WTC11 (cell line): ENCODE data around the gene PPP2R1B. TPM values are rescaled to one million over a fixed set of nuclear protein-coding genes. Genes with fewer than 3 reads are reported as not detected.

Experiments
- ATAC-seq: fragments of 200-7000 bp; cut with Tn5 transposase; 2 replicates; pipeline ENCODE4 v1.10.0; 2021; ENCODE audit warnings: mild to moderate bottlenecking, moderate library complexity
- CTCF ChIA-PET: fragments of 300-600 bp; sonication (Branson Sonifier 250); formaldehyde crosslinking; loops from one replicate; lab custom pipeline; 2021; ENCODE audit warnings: antibody characterized with exemption; lab: Charles Lee
- POLR2A ChIA-PET: fragments of 350-600 bp; sonication (Branson Sonifier 250); formaldehyde crosslinking; loops from one replicate; lab custom pipeline; 2021; ENCODE audit warnings: antibody characterized with exemption; lab: Charles Lee
- DNase-seq: peaks from one replicate; pipeline ENCODE4 v3.0.0; 2021; ENCODE audit warnings: low spot score
- H3K27ac Mint-ChIP-seq: 2 replicates; pipeline ENCODE4 v1.8.0; 2021; ENCODE audit warnings: mixed read lengths
- H3K27me3 Mint-ChIP-seq: 2 replicates; pipeline ENCODE4 v1.8.0; 2021; ENCODE audit warnings: low read depth, mild to moderate bottlenecking, moderate library complexity, mixed read lengths
- H3K36me3 Mint-ChIP-seq: 2 replicates; pipeline ENCODE4 v1.8.0; 2021; ENCODE audit warnings: mixed read lengths
- H3K4me1 Mint-ChIP-seq: 2 replicates; pipeline ENCODE4 v1.8.0; 2022; ENCODE audit warnings: mixed read lengths
- H3K4me3 Mint-ChIP-seq: 2 replicates; pipeline ENCODE4 v1.8.0; 2021; ENCODE audit warnings: mild to moderate bottlenecking, moderate library complexity, mixed read lengths
- H3K9me3 Mint-ChIP-seq: 2 replicates; pipeline ENCODE4 v1.8.0; 2021; ENCODE audit warnings: mixed read lengths
- AFF4 ChIP-seq: sonication (generic); formaldehyde crosslinking; IDR thresholded peaks from 2 replicates; pipeline ENCODE4 v1.8.1; 2023; ENCODE audit warnings: mild to moderate bottlenecking, missing genetic modification reagents, borderline replicate concordance
- ATF1 ChIP-seq: sonication (generic); formaldehyde crosslinking; IDR thresholded peaks from 2 replicates; pipeline ENCODE4 v1.8.1; 2023; ENCODE audit warnings: mild to moderate bottlenecking, moderate library complexity, missing genetic modification reagents
- CBFB ChIP-seq: sonication (generic); formaldehyde crosslinking; IDR thresholded peaks from 2 replicates; pipeline ENCODE4 v1.8.1; 2022; ENCODE audit warnings: mild to moderate bottlenecking, low read depth, missing genetic modification reagents
- CDX4 ChIP-seq: fragments of 250-450 bp; sonication (Bioruptor Pico); IDR thresholded peaks from 2 replicates; pipeline ENCODE4 v1.9.0; 2021; ENCODE audit warnings: moderate library complexity, mild to moderate bottlenecking, inconsistent platforms, borderline replicate concordance
- CREM ChIP-seq: sonication (generic); formaldehyde crosslinking; IDR thresholded peaks from 2 replicates; pipeline ENCODE4 v1.8.1; 2022; ENCODE audit warnings: mild to moderate bottlenecking, missing genetic modification reagents, moderate library complexity
- E2F4 ChIP-seq: sonication (generic); formaldehyde crosslinking; IDR thresholded peaks from 2 replicates; pipeline ENCODE4 v1.8.1; 2022; ENCODE audit warnings: low read depth, mild to moderate bottlenecking, moderate library complexity, missing genetic modification reagents, borderline replicate concordance
- ESRRA ChIP-seq: sonication (generic); formaldehyde crosslinking; IDR thresholded peaks from 2 replicates; pipeline ENCODE4 v1.8.1; 2022; ENCODE audit warnings: mild to moderate bottlenecking, missing genetic modification reagents, borderline replicate concordance
- ETV6 ChIP-seq: sonication (generic); formaldehyde crosslinking; IDR thresholded peaks from 2 replicates; pipeline ENCODE4 v1.8.1; 2022; ENCODE audit warnings: mild to moderate bottlenecking, missing genetic modification reagents
- FOXJ3 ChIP-seq: sonication (generic); formaldehyde crosslinking; IDR thresholded peaks from 2 replicates; pipeline ENCODE4 v1.9.0; 2021; ENCODE audit warnings: missing genetic modification reagents, mild to moderate bottlenecking, borderline replicate concordance
- GTF2I ChIP-seq: fragments of 250-450 bp; sonication (Bioruptor Pico); conservative IDR thresholded peaks from 2 replicates; pipeline ENCODE4 v1.4.0; 2021; ENCODE audit warnings: mild to moderate bottlenecking
- HMGA2 ChIP-seq: fragments of 250-450 bp; sonication (Bioruptor Pico); IDR thresholded peaks from 2 replicates; pipeline ENCODE4 v1.4.0; 2021; ENCODE audit warnings: mild to moderate bottlenecking, moderate library complexity
- JAZF1 ChIP-seq: fragments of 250-450 bp; sonication (Bioruptor Pico); IDR thresholded peaks from 2 replicates; pipeline ENCODE4 v1.9.0; 2021; ENCODE audit warnings: moderate library complexity, mild to moderate bottlenecking, inconsistent platforms
- PRRX2 ChIP-seq: fragments of 250-450 bp; sonication (Bioruptor Pico); IDR thresholded peaks from 2 replicates; pipeline ENCODE4 v1.8.0; 2021; ENCODE audit warnings: mild to moderate bottlenecking
- RELA ChIP-seq: sonication (generic); formaldehyde crosslinking; IDR thresholded peaks from 2 replicates; pipeline ENCODE4 v1.8.1; 2022; ENCODE audit warnings: missing genetic modification reagents, mild to moderate bottlenecking, borderline replicate concordance
- TEAD1 ChIP-seq: sonication (generic); formaldehyde crosslinking; IDR thresholded peaks from 2 replicates; pipeline ENCODE4 v1.8.0; 2022; ENCODE audit warnings: mild to moderate bottlenecking, missing genetic modification reagents
- USF2 ChIP-seq: sonication (generic); formaldehyde crosslinking; IDR thresholded peaks from 2 replicates; pipeline ENCODE4 v1.8.1; 2023; ENCODE audit warnings: mild to moderate bottlenecking, missing genetic modification reagents, moderate library complexity
- ZBTB21 ChIP-seq: sonication (generic); formaldehyde crosslinking; IDR thresholded peaks from 2 replicates; pipeline ENCODE4 v1.8.1; 2023; ENCODE audit warnings: mild to moderate bottlenecking, missing genetic modification reagents, borderline replicate concordance
- ZBTB43 ChIP-seq: sonication (generic); formaldehyde crosslinking; IDR thresholded peaks from 2 replicates; pipeline ENCODE4 v1.8.1; 2023; ENCODE audit warnings: mild to moderate bottlenecking, missing genetic modification reagents
- ZMAT4 ChIP-seq: fragments of 250-450 bp; sonication (Bioruptor Pico); IDR thresholded peaks from 2 replicates; pipeline ENCODE4 v1.9.0; 2021; ENCODE audit warnings: mild to moderate bottlenecking
- ZNF232 ChIP-seq: sonication (generic); formaldehyde crosslinking; IDR thresholded peaks from 2 replicates; pipeline ENCODE4 v1.8.0; 2022; ENCODE audit warnings: mild to moderate bottlenecking, missing genetic modification reagents
- ZNF671 ChIP-seq: fragments of 250-450 bp; sonication (Bioruptor Pico); IDR thresholded peaks from 2 replicates; pipeline ENCODE4 v1.8.0; 2021; ENCODE audit warnings: mild to moderate bottlenecking
- total RNA-seq: library from RNA; stranded (reverse); gene quantifications from 3 replicates; pipeline ENCODE4 v1.2.3, GENCODE V29; 2021

PPP2R1B gene
- total RNA-seq, 1 experiment from 2014 or later = 87.7 TPM

- ATAC-seq (no peak), DNase-seq (no peak)
- POLR2A ChIA-PET = no interaction called here
- CTCF ChIA-PET = interaction anchor here (0.7 kb wide), 1 partner anchor 47 kb away, joined by 3 read pairs; no protein-coding TSS in a partner anchor
- Mint-ChIP-seq H3K27me3 (no peaks in the 10 kb centered on the region), H3K27ac (no peak overlapping the region), H3K9me3 (no peaks in the 10 kb centered on the region), H3K4me1 (peaks cover 8% of the 10 kb centered on the region), H3K36me3 (no peaks in the 10 kb centered on the region), H3K4me3 (no peak overlapping the region)
- TF ChIP-seq JAZF1 (CRISPR knock-in tag) (no peak), E2F4 (CRISPR knock-in tag) (no peak), ZNF671 (no peak), GTF2I (no peak), ATF1 (CRISPR knock-in tag) (no peak), CBFB (CRISPR knock-in tag) (no peak), HMGA2 (CRISPR knock-in tag) (no peak)
These were observed 30.5 kb upstream of the PPP2R1B start for GRCh38 chr11:111796696-111797095.

- DNase-seq (no peak), ATAC-seq (no peak)
- Mint-ChIP-seq H3K27ac (no peak overlapping the region), H3K9me3 (no peaks in the 10 kb centered on the region), H3K36me3 (no peaks in the 10 kb centered on the region), H3K4me3 (no peak overlapping the region), H3K27me3 (no peaks in the 10 kb centered on the region), H3K4me1 (peaks cover 8% of the 10 kb centered on the region)
- ChIA-PET CTCF (no interaction called here), POLR2A (no interaction called here)
- TF ChIP-seq ZBTB21 (CRISPR knock-in tag) = no peak
- TF ChIP-seq RELA = no peak
- TF ChIP-seq TEAD1 (CRISPR knock-in tag) = no peak
- TF ChIP-seq FOXJ3 (CRISPR knock-in tag) = no peak
- TF ChIP-seq ETV6 = no peak
- no peak for TF ChIP-seq AFF4 (CRISPR knock-in tag)
- no peak for TF ChIP-seq USF2 (CRISPR knock-in tag)
- no peak for TF ChIP-seq PRRX2 (CRISPR knock-in tag)
- TF ChIP-seq CREM (CRISPR knock-in tag) = no peak
- no peak for TF ChIP-seq ZNF232 (CRISPR knock-in tag)
- TF ChIP-seq CDX4 (CRISPR knock-in tag) = no peak
- TF ChIP-seq ESRRA = no peak
- no peak for TF ChIP-seq ZBTB43
- TF ChIP-seq ZMAT4 (CRISPR knock-in tag) = no peak
These were observed 29.3 kb upstream of the PPP2R1B start for GRCh38 chr11:111795334-111795985.
